ENCODE data around the gene CAPN11. TPM values are rescaled to one million over a fixed set of nuclear protein-coding genes. Genes with fewer than 3 reads are reported as not detected.

The CAPN11 gene
- total RNA-seq, 1 donor from 2014 or later = not detected

GRCh38 chr6:44152533-44152932 lies 6.1 kb upstream of the CAPN11 start:
- intact Hi-C loops (cut with micrococcal nuclease) = loop anchor here (1.0 to 5.0 kb wide), 4 partner anchors 26 to 186 kb away; no protein-coding TSS in a partner anchor

- intact Hi-C loops (cut with micrococcal nuclease) = loop anchor here (5.0 kb wide), 1 partner anchor 37 kb away; no protein-coding TSS in a partner anchor
Measured at GRCh38 chr6:44154067-44154466, 4.6 kb upstream of the CAPN11 start.

GRCh38 chr6:44156494-44157151 lies 2.0 kb upstream of the CAPN11 start:
- intact Hi-C loops (cut with micrococcal nuclease) = no loop called here

- intact Hi-C loops (cut with micrococcal nuclease) = no loop called here
Measured at GRCh38 chr6:44157152-44157521, 1.5 kb upstream of the CAPN11 start.

- intact Hi-C loops (cut with micrococcal nuclease) = no loop called here
Measured at GRCh38 chr6:44161997-44162338, 3.3 kb downstream of the CAPN11 start.

- intact Hi-C loops (cut with micrococcal nuclease) = no loop called here
Measured at GRCh38 chr6:44162876-44163625, 4.4 kb downstream of the CAPN11 start.

- intact Hi-C loops (cut with micrococcal nuclease) = no loop called here
Measured at GRCh38 chr6:44166116-44166515, 7.5 kb downstream of the CAPN11 start.

GRCh38 chr6:44166591-44167184 lies 8.1 kb downstream of the CAPN11 start:
- intact Hi-C loops (cut with micrococcal nuclease) = no loop called here

- intact Hi-C loops (cut with micrococcal nuclease) = no loop called here
Measured at GRCh38 chr6:44167567-44167966, 8.9 kb downstream of the CAPN11 start.

- intact Hi-C loops (cut with micrococcal nuclease) = no loop called here
Measured at GRCh38 chr6:44169154-44169553, 10.5 kb downstream of the CAPN11 start.

- intact Hi-C loops (cut with micrococcal nuclease) = no loop called here
Measured at GRCh38 chr6:44169886-44170570, 11.4 kb downstream of the CAPN11 start.

GRCh38 chr6:44171899-44172546 lies 13.4 kb downstream of the CAPN11 start:
- intact Hi-C loops (cut with micrococcal nuclease) = loop anchor here (1.0 kb wide), 7 partner anchors 49 to 166 kb away; partner anchors contain the start of genes AARS2 and SLC35B2

GRCh38 chr6:44172731-44173500 lies 14.3 kb downstream of the CAPN11 start:
- intact Hi-C loops (cut with micrococcal nuclease) = loop anchor here (1.0 kb wide), 7 partner anchors 48 to 165 kb away; partner anchors contain the start of genes AARS2 and SLC35B2

- intact Hi-C loops (cut with micrococcal nuclease) = no loop called here
Measured at GRCh38 chr6:44176130-44176761, 17.6 kb downstream of the CAPN11 start.

- intact Hi-C loops (cut with micrococcal nuclease) = no loop called here
Measured at GRCh38 chr6:44176762-44177509, 18.3 kb downstream of the CAPN11 start.

GRCh38 chr6:44177691-44178423 lies 19.2 kb downstream of the CAPN11 start:
- intact Hi-C loops (cut with micrococcal nuclease) = no loop called here

- intact Hi-C loops (cut with micrococcal nuclease) = no loop called here
Measured at GRCh38 chr6:44178424-44179071, 19.9 kb downstream of the CAPN11 start.

- intact Hi-C loops (cut with micrococcal nuclease) = no loop called here
Measured at GRCh38 chr6:44179072-44179536, 20.5 kb downstream of the CAPN11 start.

All from T-helper 1 cell treated with Interleukin-12 subunit alpha and Interleukin-12 subunit beta and Interleukin-4 antibody, amounts not matched to agents 30 ng/mL and 1 ng/mL, for 36 hours (primary cell).